ENCODE results near the gene RBM15. TPM values are rescaled to one million over a fixed set of nuclear protein-coding genes. Genes with fewer than 3 reads are reported as not detected.

The RBM15 gene
- polyA plus RNA-seq, 4 donors = 9.8 to 10.7 (median 10.3) TPM

GRCh38 chr1:110393691-110394492 lies 54.7 kb downstream of the RBM15 start:
- DNase-seq (ENCODE audit: low read depth in 4 of 4, low spot score in 3 of 4) = no peak

- DNase-seq (ENCODE audit: low read depth in 4 of 4, low spot score in 3 of 4) = no peak
These were observed 55.3 kb downstream of the RBM15 start for GRCh38 chr1:110394493-110394820.

Other genes starting within 250 kb of the RBM15 start
- not detected for gene UBL4B, start 226.9 kb upstream of the RBM15 start, polyA plus RNA-seq (ENCODE audit: insufficient read length in 4 of 4)
- gene SLC6A17, start 188.9 kb upstream of the RBM15 start, polyA plus RNA-seq (ENCODE audit: insufficient read length in 4 of 4) = 1 to 10 TPM in 2 of 4 donors, under 1 TPM in 2; 0.90 to 1.2 (median 0.98) TPM
- gene KCNC4, start 129.1 kb upstream of the RBM15 start, polyA plus RNA-seq (ENCODE audit: insufficient read length in 4 of 4) = 1 to 10 TPM; 4.9 to 7.1 (median 5.6) TPM
- gene SLC16A4, start 51.6 kb downstream of the RBM15 start, polyA plus RNA-seq (ENCODE audit: insufficient read length in 4 of 4) = 100 to 1,000 TPM in 1 of 4 donors, 10 to 100 TPM in 3; 81.0 to 119 (median 82.7) TPM
- gene LAMTOR5, start 68.3 kb downstream of the RBM15 start, polyA plus RNA-seq (ENCODE audit: insufficient read length in 4 of 4) = 100 to 1,000 TPM; 277 to 315 (median 298) TPM
- under 1 TPM; 0.19 to 0.70 (median 0.31) TPM for gene PROK1, start 111.8 kb downstream of the RBM15 start, polyA plus RNA-seq (ENCODE audit: insufficient read length in 4 of 4)
- gene KCNA10, start 179.8 kb downstream of the RBM15 start, polyA plus RNA-seq (ENCODE audit: insufficient read length in 4 of 4) = not detected